HG02571 (cell line): ENCODE results near the gene PAXX.

Experiments used
- ATAC-seq: cut with Tn5 transposase; IDR thresholded peaks from one replicate; pipeline ENCODE4 v1.9.1; 2021; ENCODE audit warnings: mild to moderate bottlenecking, moderate library complexity; ENCODE audit not compliant: unreplicated experiment

Gene PAXX

GRCh38 chr9:136980669-136981478 is 11.3 kb upstream of the PAXX start:
- ATAC-seq: no peak

- no peak for ATAC-seq
Measured at GRCh38 chr9:136981588-136982231, 10.5 kb upstream of the PAXX start.

GRCh38 chr9:136982232-136983051 is 9.8 kb upstream of the PAXX start, which contains the start of gene LCNL1:
Gene LCNL1 (plus strand): TSS chr9:136982993. CDS start chr9:136983587, 594 bp downstream.
- ATAC-seq: no peak

GRCh38 chr9:136983167-136983566 is 9.1 kb upstream of the PAXX start:
- no peak for ATAC-seq

GRCh38 chr9:136983656-136984314 is 8.4 kb upstream of the PAXX start:
- no peak for ATAC-seq

GRCh38 chr9:136984464-136985026 is 7.7 kb upstream of the PAXX start:
- ATAC-seq: no peak

- ATAC-seq: no peak
Measured at GRCh38 chr9:136985027-136985602, 7.1 kb upstream of the PAXX start.

- no peak for ATAC-seq
Measured at GRCh38 chr9:136985853-136986252, 6.4 kb upstream of the PAXX start.

GRCh38 chr9:136988872-136989271 is 3.4 kb upstream of the PAXX start:
- ATAC-seq: no peak

- no peak for ATAC-seq
Measured at GRCh38 chr9:136990242-136990911, 1.8 kb upstream of the PAXX start.

GRCh38 chr9:136992819-136993369 is 672 bp downstream of the PAXX start:
- ATAC-seq: no peak

GRCh38 chr9:136994180-136994887 is 2.1 kb downstream of the PAXX start:
- ATAC-seq: no peak

- no peak for ATAC-seq
Measured at GRCh38 chr9:136994888-136995230, 2.6 kb downstream of the PAXX start.

- no peak for ATAC-seq
Measured at GRCh38 chr9:136995362-136995761, 3.1 kb downstream of the PAXX start.

- no peak for ATAC-seq
Measured at GRCh38 chr9:136995772-136996311, 3.6 kb downstream of the PAXX start.

GRCh38 chr9:136996361-136997292 is 4.4 kb downstream of the PAXX start, which contains the start of gene CLIC3:
Gene CLIC3 (minus strand): TSS chr9:136996568. CDS start chr9:136996543, 25 bp downstream.
- ATAC-seq: no peak

- ATAC-seq: no peak
Measured at GRCh38 chr9:136997371-136997770, 5.1 kb downstream of the PAXX start.
